Stomach (tissue), 9 donors: ENCODE results near the gene ZNF692. TPM values are rescaled to one million over a fixed set of nuclear protein-coding genes. Genes with fewer than 3 reads are reported as not detected.
"Not testable (repeated sequence)": the region's sequence is repeated elsewhere in the genome, so short reads cannot be mapped to it uniquely, and the experiment has no call there.

Experiments
- DNase-seq, 2 donors: peaks; one replicate each; pipeline versions ENCODE4 v3.0.0 to v3.0.0-alpha.2; 2013 to 2019
- H3K27ac ChIP-seq, 5 donors: fragments of 200-600 bp in 4 of 5; sonication (generic) in 4 of 5; one replicate each; pipeline ENCODE4 v1.5.1; 2013 to 2019; ENCODE audit warnings: mild to moderate bottlenecking in 1 of 5, moderate library complexity in 1 of 5
- H3K27me3 ChIP-seq, 3 donors: fragments of 200-600 bp; sonication (generic); one replicate each; pipeline ENCODE4 v1.5.1; 2017 to 2019; ENCODE audit warnings: mixed run types in 1 of 3
- H3K36me3 ChIP-seq, 4 donors: fragments of 200-600 bp; sonication (generic); 1 replicate in 3 of 4; 2 replicates in 1 of 4; pipeline ENCODE4 v1.5.1; 2016 to 2019
- H3K4me1 ChIP-seq, 4 donors: fragments of 200-600 bp; sonication (generic); one replicate each; pipeline ENCODE4 v1.5.1; 2016 to 2019
- H3K4me3 ChIP-seq, 4 donors: fragments of 200-600 bp; sonication (generic) in 3 of 4; one replicate each; pipeline ENCODE4 v1.5.1; 2016 to 2019; ENCODE audit warnings: mild to moderate bottlenecking in 1 of 4
- H3K9me3 ChIP-seq, 4 donors: fragments of 200-600 bp; sonication (generic); one replicate each; pipeline ENCODE4 v1.5.1; 2016 to 2019
- EP300 ChIP-seq: sonication (generic); formaldehyde crosslinking; IDR thresholded peaks from one replicate; pipeline ENCODE4 v1.6.1; 2017; ENCODE audit warnings: antibody characterized with exemption
- POLR2A ChIP-seq, 4 donors: fragments of 450-650 bp; IDR thresholded peaks; one replicate each; pipeline ENCODE4 v1.6.1; 2016; ENCODE audit warnings: antibody characterized with exemption in 4 of 4, control low read depth in 2 of 4, mild to moderate bottlenecking in 1 of 4, moderate library complexity in 1 of 4
- POLR2AphosphoS5 ChIP-seq, 3 donors: sonication (generic); formaldehyde crosslinking; IDR thresholded peaks; one replicate each; pipeline ENCODE4 v1.6.1; 2016; ENCODE audit warnings: antibody characterized with exemption in 3 of 3
- WGBS, 5 donors: extraction: QIAGEN DNeasy Blood & Tissue Kit in 3 of 5; methylation state at CpG; one replicate each; pipeline versions ENCODE4 v1.1.5 to v1.1.7; 2013 to 2018; 5-methylcytosine and 5-hydroxymethylcytosine counted together
- intact Hi-C: fragments of 100-400 bp; cut with DNase I; formaldehyde crosslinking; loops from one replicate; pipeline ENCODE4 v1.15.1; 2023; ENCODE audit warnings: low total_unique reads
- polyA plus RNA-seq, 3 donors: library from polyadenylated mRNA; stranded (reverse); fragments of 200-250 nt; gene quantifications; one replicate each; pipeline ENCODE4 v1.2.3, GENCODE V29; 2013
- small RNA-seq, 4 donors: library from RNA; depleted of rRNA; stranded (forward); fragments of <200 nt; gene quantifications; one replicate each; pipeline ENCODE3, GENCODE V24; 2016
- total RNA-seq, 5 donors: library from RNA; depleted of rRNA; stranded (reverse); fragments of >200 nt; gene quantifications; one replicate each; pipeline versions ENCODE4 v1.1.0 to v1.2.3, GENCODE V29; 2014 to 2016
- TF ChIP-seq, protein P1 (sequence below), 7 experiments: fragments of 450-650 bp in 4 of 7; fragments of 200-600 bp in 3 of 7; sonication (generic) in 3 of 7; IDR thresholded peaks; one replicate each; pipeline ENCODE4 v1.5.1; 2016 to 2019; ENCODE audit warnings: antibody characterized with exemption in 7 of 7, control low read depth in 2 of 7, mild to moderate bottlenecking in 1 of 7
- donor health status: healthy with polysubstance abuse.
- donor health status: Bipolar disorder and iron deficiency.
- donor health status: healthy.

Gene ZNF692
- total and polyA plus RNA-seq, 8 donors: 8.4 to 120 (median 76.4) TPM

DNA sequence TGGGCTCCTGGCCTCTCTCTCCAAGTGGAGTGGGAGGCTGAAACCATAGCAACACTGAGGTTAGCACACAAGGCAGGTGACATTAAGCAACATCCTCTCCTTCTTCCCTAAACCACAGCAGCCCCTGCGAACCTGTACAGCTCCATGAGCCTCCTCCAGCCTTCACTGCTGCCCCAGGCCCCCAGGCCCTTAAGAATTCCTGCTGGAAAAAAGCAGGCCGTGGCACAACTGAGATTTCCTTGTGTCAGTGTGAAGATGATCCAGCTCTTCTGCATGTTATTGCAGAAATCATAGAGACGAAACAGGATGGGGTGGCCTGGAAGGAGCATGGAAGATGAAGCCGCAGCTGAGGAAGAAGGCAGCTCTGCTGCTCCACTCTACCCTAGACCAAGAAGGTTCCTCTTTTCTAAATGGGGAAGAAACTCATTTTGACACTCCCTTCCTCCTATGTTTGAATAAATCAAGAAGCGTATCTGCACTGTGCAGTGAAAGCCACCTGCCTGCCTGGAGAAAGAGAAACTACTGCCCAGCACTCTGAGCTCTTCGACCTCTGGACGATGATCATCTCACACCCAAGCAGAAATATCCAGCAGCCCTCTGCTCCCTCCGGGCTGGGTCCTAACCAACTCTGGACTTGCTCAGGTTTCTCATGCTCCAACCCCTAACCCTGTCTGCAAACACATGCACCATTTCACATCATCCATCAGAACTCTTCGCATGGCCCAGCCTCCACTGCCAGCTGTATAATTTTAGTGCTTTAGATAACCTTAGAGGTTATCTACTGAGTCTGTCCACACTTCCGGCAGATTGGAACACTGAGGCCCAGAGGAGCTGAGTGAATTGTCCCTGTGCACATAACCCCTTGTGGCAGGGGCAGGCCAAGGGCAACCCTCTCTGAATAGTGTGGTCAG lies 53.9 kb downstream of the ZNF692 start:
- Histone ChIP-seq H3K27me3 (peaks cover 0 to 8% (median 0%) of the 10 kb centered on the region in 3 donors), H3K27ac (peak overlapping the region in 2 of 5 donors; percentile 27 to 50), H3K4me3 (no peak overlapping the region), H3K36me3 (no peaks in the 10 kb centered on the region), H3K9me3 (no peaks in the 10 kb centered on the region), H3K4me1 (peaks cover 0 to 28% (median 22%) of the 10 kb centered on the region in 4 donors)
- TF ChIP-seq POLR2A (IDR thresholded peaks at IDR 0.05) (no peak), EP300 (no peak), POLR2AphosphoS5 (IDR thresholded peaks at IDR 0.05) (no peak)
- TF ChIP-seq, protein P1, sequence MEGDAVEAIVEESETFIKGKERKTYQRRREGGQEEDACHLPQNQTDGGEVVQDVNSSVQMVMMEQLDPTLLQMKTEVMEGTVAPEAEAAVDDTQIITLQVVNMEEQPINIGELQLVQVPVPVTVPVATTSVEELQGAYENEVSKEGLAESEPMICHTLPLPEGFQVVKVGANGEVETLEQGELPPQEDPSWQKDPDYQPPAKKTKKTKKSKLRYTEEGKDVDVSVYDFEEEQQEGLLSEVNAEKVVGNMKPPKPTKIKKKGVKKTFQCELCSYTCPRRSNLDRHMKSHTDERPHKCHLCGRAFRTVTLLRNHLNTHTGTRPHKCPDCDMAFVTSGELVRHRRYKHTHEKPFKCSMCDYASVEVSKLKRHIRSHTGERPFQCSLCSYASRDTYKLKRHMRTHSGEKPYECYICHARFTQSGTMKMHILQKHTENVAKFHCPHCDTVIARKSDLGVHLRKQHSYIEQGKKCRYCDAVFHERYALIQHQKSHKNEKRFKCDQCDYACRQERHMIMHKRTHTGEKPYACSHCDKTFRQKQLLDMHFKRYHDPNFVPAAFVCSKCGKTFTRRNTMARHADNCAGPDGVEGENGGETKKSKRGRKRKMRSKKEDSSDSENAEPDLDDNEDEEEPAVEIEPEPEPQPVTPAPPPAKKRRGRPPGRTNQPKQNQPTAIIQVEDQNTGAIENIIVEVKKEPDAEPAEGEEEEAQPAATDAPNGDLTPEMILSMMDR (IDR thresholded peaks at IDR 0.05): no peak
- DNase-seq: peak in 1 of 2 donors; percentile 34
- intact Hi-C loops: loop anchor here (5.0 kb wide), 1 partner anchor 183 kb away; no protein-coding TSS in a partner anchor
- 36 to 51% (median 43%) methylated on average over 10 of the region's 10 CpGs for WGBS, 5 donors

DNA sequence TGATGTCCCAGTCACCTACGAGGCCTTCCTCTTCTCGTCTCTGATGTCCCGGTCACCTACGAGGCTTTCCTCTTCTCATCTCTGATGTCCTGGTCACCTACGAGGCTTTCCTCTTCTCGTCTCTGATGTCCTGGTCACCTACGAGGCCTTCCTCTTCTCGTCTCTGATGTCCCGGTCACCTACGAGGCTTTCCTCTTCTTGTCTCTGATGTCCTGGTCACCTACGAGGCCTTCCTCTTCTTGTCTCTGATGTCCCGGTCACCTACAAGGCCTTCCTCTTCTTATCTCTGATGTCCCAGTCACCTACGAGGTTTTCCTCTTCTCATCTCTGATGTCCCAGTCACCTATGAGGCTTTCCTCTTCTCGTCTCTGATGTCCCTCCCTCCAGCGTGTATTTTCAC lies 55.4 kb downstream of the ZNF692 start:
- H3K4me1 ChIP-seq: peaks cover 0 to 28% (median 22%) of the 10 kb centered on the region in 4 donors
- H3K36me3 ChIP-seq, H3K27me3 ChIP-seq, intact Hi-C loops, H3K27ac ChIP-seq, H3K9me3 ChIP-seq, H3K4me3 ChIP-seq, DNase-seq: not testable (repeated sequence)
- 79 to 92% (median 91%) methylated on average over 15 of the region's 15 CpGs for WGBS, 5 donors

DNA sequence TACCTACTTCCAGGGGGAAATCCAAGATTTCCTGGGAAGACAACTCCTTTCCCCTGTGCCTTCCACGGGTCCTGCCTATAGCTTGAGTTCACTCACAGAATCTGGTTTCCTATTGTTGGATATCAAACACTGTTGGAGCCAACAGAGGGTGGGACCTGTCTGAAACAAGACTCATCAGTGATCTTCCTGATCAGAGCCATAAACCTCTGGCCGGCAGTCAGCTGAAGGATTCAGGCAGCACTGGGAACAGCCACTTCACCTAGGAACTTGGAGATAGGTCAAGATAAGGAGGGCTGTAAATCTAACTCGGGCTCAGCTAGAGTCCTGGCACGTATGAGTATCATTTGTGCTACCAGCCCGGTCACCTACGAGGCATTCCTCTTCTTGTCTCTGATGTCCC lies 56.4 kb downstream of the ZNF692 start:
- Histone ChIP-seq H3K36me3 (no peaks in the 10 kb centered on the region), H3K9me3 (no peaks in the 10 kb centered on the region), H3K27ac (no peak overlapping the region), H3K4me1 (peaks cover 0 to 28% (median 22%) of the 10 kb centered on the region in 4 donors), H3K27me3 (peaks cover 0 to 8% (median 0%) of the 10 kb centered on the region in 3 donors), H3K4me3 (no peak overlapping the region)
- intact Hi-C loops: no loop called here
- no peak for DNase-seq
- 76 to 92% (median 84%) methylated on average over 6 of the region's 6 CpGs for WGBS, 5 donors
- TF ChIP-seq EP300 (no peak), POLR2AphosphoS5 (IDR thresholded peaks at IDR 0.05) (no peak), POLR2A (IDR thresholded peaks at IDR 0.05) (no peak)
- TF ChIP-seq, protein P1 (IDR thresholded peaks at IDR 0.05): no peak

DNA sequence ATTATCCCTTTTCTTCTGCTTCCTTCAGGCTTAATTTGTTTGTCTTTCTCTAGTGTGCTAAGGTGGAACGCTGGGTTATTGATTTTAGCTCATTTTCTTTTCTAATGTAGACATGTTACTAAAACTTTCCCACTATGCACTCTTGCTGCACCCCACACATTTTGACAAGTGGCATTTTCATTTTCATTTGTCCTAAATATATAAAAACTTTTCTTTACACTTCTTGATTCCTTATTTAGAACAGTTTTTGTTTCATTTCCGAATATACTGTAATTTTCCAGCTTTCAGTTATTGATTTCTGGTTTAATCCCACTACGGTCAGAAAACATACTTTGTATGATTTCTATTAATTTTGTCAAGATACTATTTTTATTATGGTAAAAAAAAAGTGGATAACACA lies 58.4 kb downstream of the ZNF692 start:
- no peaks in the 10 kb centered on the region for H3K36me3 ChIP-seq
- peaks cover 0 to 8% (median 0%) of the 10 kb centered on the region in 3 donors for H3K27me3 ChIP-seq
- DNase-seq: no peak
- H3K4me3 ChIP-seq: no peak overlapping the region
- H3K4me1 ChIP-seq: peaks cover 0 to 11% (median 7%) of the 10 kb centered on the region in 4 donors
- H3K27ac ChIP-seq: no peak overlapping the region
- WGBS, 5 donors: 67 to 86% (median 73%) methylated on average over 3 of the region's 3 CpGs
- peaks cover 0 to 4% (median 2%) of the 10 kb centered on the region in 4 donors for H3K9me3 ChIP-seq
- TF ChIP-seq POLR2AphosphoS5 (IDR thresholded peaks at IDR 0.05) (no peak), POLR2A (IDR thresholded peaks at IDR 0.05) (no peak), EP300 (no peak)
- TF ChIP-seq, protein P1 (IDR thresholded peaks at IDR 0.05): no peak
- intact Hi-C loops: no loop called here

Small RNAs within 50 kb of the gene (small RNA-seq; reads per million reads assigned to genes)
- 0 reads per million in 4 donors for gene MIR3124

Other genes with a start within 250 kb of the ZNF692 start
- gene OR2T11, start 224.0 kb downstream of the ZNF692 start, total RNA-seq: not detected
- gene OR2T11, start 224.0 kb downstream of the ZNF692 start, polyA plus RNA-seq: not detected
- not detected for gene OR2T35, start 213.8 kb downstream of the ZNF692 start, total RNA-seq
- not detected for gene OR2T35, start 213.8 kb downstream of the ZNF692 start, polyA plus RNA-seq
- gene OR2T27, start 203.6 kb downstream of the ZNF692 start, total RNA-seq: not detected
- gene OR2T27, start 203.6 kb downstream of the ZNF692 start, polyA plus RNA-seq: not detected
- not detected for gene OR14I1, start 156.3 kb downstream of the ZNF692 start, total RNA-seq
- gene OR14I1, start 156.3 kb downstream of the ZNF692 start, polyA plus RNA-seq: not detected
- gene LYPD8, start 103.3 kb downstream of the ZNF692 start, total RNA-seq: 10 to 100 TPM in 1 of 5 donors, not detected in 4; 48.4 TPM
- 1 to 10 TPM in 1 of 3 donors, not detected in 2; 1.1 TPM for gene LYPD8, start 103.3 kb downstream of the ZNF692 start, polyA plus RNA-seq
- gene SH3BP5L, start 33.2 kb downstream of the ZNF692 start, total RNA-seq: 10 to 100 TPM; 11.6 to 20.0 (median 14.9) TPM
- 10 to 100 TPM in 2 of 3 donors, 1 to 10 TPM in 1; 9.6 to 13.6 (median 10.6) TPM for gene SH3BP5L, start 33.2 kb downstream of the ZNF692 start, polyA plus RNA-seq
- gene ZNF672, start 20.9 kb downstream of the ZNF692 start, total RNA-seq: 100 to 1,000 TPM in 1 of 5 donors, 10 to 100 TPM in 4; 17.1 to 142 (median 57.8) TPM
- 10 to 100 TPM; 13.0 to 18.0 (median 17.1) TPM for gene ZNF672, start 20.9 kb downstream of the ZNF692 start, polyA plus RNA-seq
- 10 to 100 TPM in 1 of 5 donors, 1 to 10 TPM in 4; 1.8 to 12.5 (median 5.9) TPM for gene PGBD2, start 47.1 kb upstream of the ZNF692 start, total RNA-seq
- gene PGBD2, start 47.1 kb upstream of the ZNF692 start, polyA plus RNA-seq: 1 to 10 TPM; 2.1 to 5.6 (median 2.4) TPM